ENCODE measurements around the gene TPPP3. TPM values are rescaled to one million over a fixed set of nuclear protein-coding genes. Genes with fewer than 3 reads are reported as not detected.
"Not testable (repeated sequence)": the region's sequence is repeated elsewhere in the genome, so short reads cannot be mapped to it uniquely, and the experiment has no call there.

TPPP3 gene
- total RNA-seq, 1 experiment from 2014 or later: not detected

- DNase-seq (ENCODE audit: low read depth): no peak
Measured at GRCh38 chr16:67426022-67426421, 32.7 kb upstream of the TPPP3 start.

GRCh38 chr16:67425580-67425979 is 32.3 kb upstream of the TPPP3 start:
- DNase-seq (ENCODE audit: low read depth): no peak

GRCh38 chr16:67425061-67425460 is 31.8 kb upstream of the TPPP3 start:
- DNase-seq (ENCODE audit: low read depth): no peak

- DNase-seq (ENCODE audit: low read depth): no peak
Measured at GRCh38 chr16:67424261-67424615, 30.9 kb upstream of the TPPP3 start.

- DNase-seq (ENCODE audit: low read depth): no peak
Measured at GRCh38 chr16:67423611-67424260, 30.4 kb upstream of the TPPP3 start.

GRCh38 chr16:67423015-67423414 is 29.7 kb upstream of the TPPP3 start:
- DNase-seq (ENCODE audit: low read depth): no peak

- no peak for DNase-seq (ENCODE audit: low read depth)
Measured at GRCh38 chr16:67421030-67421429, 27.7 kb upstream of the TPPP3 start.

GRCh38 chr16:67419931-67420330 is 26.6 kb upstream of the TPPP3 start:
- DNase-seq (ENCODE audit: low read depth): no peak

- peak; percentile 25 for DNase-seq (ENCODE audit: low read depth)
Measured at GRCh38 chr16:67419502-67419901, 26.2 kb upstream of the TPPP3 start.

GRCh38 chr16:67417333-67418061 is 24.2 kb upstream of the TPPP3 start:
- DNase-seq (ENCODE audit: low read depth): no peak

- DNase-seq (ENCODE audit: low read depth): peak; percentile 81
Measured at GRCh38 chr16:67415872-67416793, 22.8 kb upstream of the TPPP3 start, which contains the start of gene ZDHHC1. Gene ZDHHC1 (minus strand): TSS chr16:67416477. CDS start chr16:67407775, 8,702 bp downstream.

GRCh38 chr16:67415421-67415820 is 22.1 kb upstream of the TPPP3 start:
- not testable (repeated sequence) for DNase-seq (ENCODE audit: low read depth)

- DNase-seq (ENCODE audit: low read depth): no peak
Measured at GRCh38 chr16:67413978-67414911, 20.9 kb upstream of the TPPP3 start.

- DNase-seq (ENCODE audit: low read depth): no peak
Measured at GRCh38 chr16:67412294-67412693, 19.0 kb upstream of the TPPP3 start.

GRCh38 chr16:67411339-67411738 is 18.0 kb upstream of the TPPP3 start:
- DNase-seq (ENCODE audit: low read depth): no peak

GRCh38 chr16:67409631-67410030 is 16.3 kb upstream of the TPPP3 start:
- no peak for DNase-seq (ENCODE audit: low read depth)

GRCh38 chr16:67407788-67408452 is 14.6 kb upstream of the TPPP3 start:
- no peak for DNase-seq (ENCODE audit: low read depth)

GRCh38 chr16:67407176-67407787 is 14.0 kb upstream of the TPPP3 start:
- DNase-seq (ENCODE audit: low read depth): no peak

GRCh38 chr16:67406111-67406971 is 13.0 kb upstream of the TPPP3 start:
- peak; percentile 74 for DNase-seq (ENCODE audit: low read depth)
